ENCODE measurements around the gene EMC7.

DNA sequence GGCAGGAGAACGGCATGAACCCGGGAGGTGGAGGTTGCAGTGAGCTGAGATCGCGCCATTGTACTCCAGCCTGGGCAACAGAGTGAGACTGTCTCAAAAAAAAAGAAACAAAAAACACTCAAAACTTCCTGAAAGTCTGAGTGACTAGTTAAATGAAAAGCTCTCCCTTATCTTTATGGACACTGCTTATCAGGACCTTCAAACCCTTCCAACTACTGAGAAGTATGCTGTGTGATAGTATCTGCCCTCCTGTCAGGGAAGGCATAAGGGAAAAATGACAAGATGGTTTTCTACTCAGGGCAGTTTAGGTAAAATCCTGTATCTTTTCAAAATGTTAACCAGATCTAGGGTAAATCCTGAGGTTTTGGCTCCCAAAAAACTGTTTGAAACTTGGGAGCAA lies 21.8 kb downstream of the EMC7 start:
- TF ChIP-seq, protein P1, sequence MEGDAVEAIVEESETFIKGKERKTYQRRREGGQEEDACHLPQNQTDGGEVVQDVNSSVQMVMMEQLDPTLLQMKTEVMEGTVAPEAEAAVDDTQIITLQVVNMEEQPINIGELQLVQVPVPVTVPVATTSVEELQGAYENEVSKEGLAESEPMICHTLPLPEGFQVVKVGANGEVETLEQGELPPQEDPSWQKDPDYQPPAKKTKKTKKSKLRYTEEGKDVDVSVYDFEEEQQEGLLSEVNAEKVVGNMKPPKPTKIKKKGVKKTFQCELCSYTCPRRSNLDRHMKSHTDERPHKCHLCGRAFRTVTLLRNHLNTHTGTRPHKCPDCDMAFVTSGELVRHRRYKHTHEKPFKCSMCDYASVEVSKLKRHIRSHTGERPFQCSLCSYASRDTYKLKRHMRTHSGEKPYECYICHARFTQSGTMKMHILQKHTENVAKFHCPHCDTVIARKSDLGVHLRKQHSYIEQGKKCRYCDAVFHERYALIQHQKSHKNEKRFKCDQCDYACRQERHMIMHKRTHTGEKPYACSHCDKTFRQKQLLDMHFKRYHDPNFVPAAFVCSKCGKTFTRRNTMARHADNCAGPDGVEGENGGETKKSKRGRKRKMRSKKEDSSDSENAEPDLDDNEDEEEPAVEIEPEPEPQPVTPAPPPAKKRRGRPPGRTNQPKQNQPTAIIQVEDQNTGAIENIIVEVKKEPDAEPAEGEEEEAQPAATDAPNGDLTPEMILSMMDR (IDR thresholded peaks at IDR 0.05; ENCODE audit: low read depth, low read length, poor library complexity, severe bottlenecking) = no peak
- TF ChIP-seq EZH2phosphoT487 (IDR thresholded peaks at IDR 0.05; ENCODE audit: borderline replicate concordance, low read length) = no peak

All from DOHH2 (cell line).